Fibroblast of the aortic adventitia (primary cell): ENCODE data around the gene CDH5. TPM values are rescaled to one million over a fixed set of nuclear protein-coding genes. Genes with fewer than 3 reads are reported as not detected.

ENCODE experiments used
- DNase-seq: peaks from one replicate; pipeline ENCODE4 v3.0.0-alpha.2; 2010; ENCODE audit warnings: low read depth
- H3K4me3 ChIP-seq: 2 replicates; pipeline ENCODE4 v1.5.1; 2011; ENCODE audit warnings: low read depth, mild to moderate bottlenecking, control low read depth, low read length, moderate library complexity
- CTCF ChIP-seq: IDR thresholded peaks from 2 replicates; pipeline ENCODE4 v1.5.1; 2011; ENCODE audit warnings: mild to moderate bottlenecking, low read length, control low read depth, inconsistent platforms; ENCODE audit not compliant: insufficient read depth
- total RNA-seq: library from RNA; depleted of rRNA; stranded (reverse); fragments of >200 nt; gene quantifications from 2 replicates; pipeline ENCODE4 v1.2.3, GENCODE V29; 2012; ENCODE audit warnings: low replicate concordance

Gene CDH5
- total RNA-seq, 1 donor = 2.9 TPM

- TF ChIP-seq CTCF = no peak
- DNase-seq = no peak
- no peak overlapping the region for H3K4me3 ChIP-seq
Observed at GRCh38 chr16:66383551-66383950, 17.1 kb downstream of the CDH5 start.

- no peak for DNase-seq
Observed at GRCh38 chr16:66385415-66385814, 18.9 kb downstream of the CDH5 start.

GRCh38 chr16:66386629-66387622, 20.4 kb downstream of the CDH5 start:
- no peak overlapping the region for H3K4me3 ChIP-seq
- no peak for TF ChIP-seq CTCF
- DNase-seq = no peak

More at GRCh38 chr16:66385415-66385814, 18.9 kb downstream of the CDH5 start:
- H3K4me3 ChIP-seq = no peak overlapping the region
- no peak for TF ChIP-seq CTCF

GRCh38 chr16:66387817-66388332, 21.4 kb downstream of the CDH5 start:
- DNase-seq = no peak
- no peak for TF ChIP-seq CTCF
- no peak overlapping the region for H3K4me3 ChIP-seq

- no peak for TF ChIP-seq CTCF
- no peak for DNase-seq
- H3K4me3 ChIP-seq = no peak overlapping the region
Observed at GRCh38 chr16:66388350-66389139, 22.1 kb downstream of the CDH5 start.

GRCh38 chr16:66389256-66390176, 23.0 kb downstream of the CDH5 start:
- DNase-seq = no peak
- TF ChIP-seq CTCF = no peak
- no peak overlapping the region for H3K4me3 ChIP-seq
